Epithelial cell of prostate (primary cell): Measurements from ENCODE around the gene CFAP74.
"Not testable (repeated sequence)": the region's sequence is repeated elsewhere in the genome, so short reads cannot be mapped to it uniquely, and the experiment has no call there.

Experiments
- DNase-seq: peaks from one replicate; pipeline ENCODE4 v3.0.0-alpha.2; 2011; ENCODE audit warnings: low read depth, low spot score
- H3K27ac ChIP-seq: fragments of 450-650 bp; 2 replicates; pipeline ENCODE4 v1.5.1; 2017; ENCODE audit warnings: mild to moderate bottlenecking

The CFAP74 gene

GRCh38 chr1:1891349-1892078 lies 112.1 kb downstream of the CFAP74 start:
- no peak for DNase-seq
- peak overlapping the region; percentile 85 for H3K27ac ChIP-seq

DNA sequence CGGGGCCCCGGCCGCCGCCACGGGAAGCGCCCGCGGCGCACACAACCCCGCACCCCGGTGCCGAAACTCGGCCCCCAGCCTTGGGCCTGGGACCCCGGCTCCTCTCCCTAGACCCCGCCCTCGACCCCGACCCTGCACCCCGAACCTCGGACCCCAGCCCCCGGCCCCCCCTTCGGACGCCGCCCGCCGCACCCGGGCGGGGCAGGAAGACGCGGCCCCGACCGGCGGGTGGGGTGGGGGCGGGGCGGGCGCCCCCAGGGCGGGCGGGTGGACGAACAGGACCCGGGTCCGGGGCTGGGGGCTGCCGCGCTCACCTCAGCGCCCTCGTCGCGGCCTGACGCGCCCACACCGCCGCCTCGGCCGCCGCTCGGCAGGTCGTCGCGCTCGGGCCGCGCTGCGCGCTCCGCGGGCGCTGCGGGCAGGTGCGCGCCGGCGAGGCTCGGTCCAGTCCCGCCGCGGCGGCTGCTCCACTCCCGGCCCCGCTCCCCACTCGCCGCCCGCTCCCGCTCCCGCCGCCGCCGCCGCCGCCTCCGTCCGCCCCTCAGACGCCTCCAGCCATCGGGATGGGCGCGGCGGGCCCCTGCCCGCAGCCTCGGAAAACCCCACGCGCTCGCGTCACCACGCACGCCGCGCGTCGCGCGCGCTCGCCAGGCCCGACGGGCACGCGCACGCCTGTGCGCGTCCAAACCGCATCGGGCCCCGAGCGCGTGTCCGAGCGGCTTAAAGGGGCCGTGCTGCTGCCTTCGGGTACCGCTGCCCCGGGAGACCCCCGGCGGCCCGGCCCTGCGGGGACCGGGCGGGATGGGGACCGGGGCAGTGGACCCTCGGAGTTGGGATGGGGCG lies 112.9 kb downstream of the CFAP74 start, which contains the start of gene GNB1:
Gene GNB1, minus strand, starts transcription at position 582 of the 843 bp plus-strand sequence. CDS start 65,634 bp downstream, outside the sequence.
- peak within 1 kb of the TSS; percentile 85 for H3K27ac ChIP-seq
- DNase-seq, result peak; percentile 39

DNA sequence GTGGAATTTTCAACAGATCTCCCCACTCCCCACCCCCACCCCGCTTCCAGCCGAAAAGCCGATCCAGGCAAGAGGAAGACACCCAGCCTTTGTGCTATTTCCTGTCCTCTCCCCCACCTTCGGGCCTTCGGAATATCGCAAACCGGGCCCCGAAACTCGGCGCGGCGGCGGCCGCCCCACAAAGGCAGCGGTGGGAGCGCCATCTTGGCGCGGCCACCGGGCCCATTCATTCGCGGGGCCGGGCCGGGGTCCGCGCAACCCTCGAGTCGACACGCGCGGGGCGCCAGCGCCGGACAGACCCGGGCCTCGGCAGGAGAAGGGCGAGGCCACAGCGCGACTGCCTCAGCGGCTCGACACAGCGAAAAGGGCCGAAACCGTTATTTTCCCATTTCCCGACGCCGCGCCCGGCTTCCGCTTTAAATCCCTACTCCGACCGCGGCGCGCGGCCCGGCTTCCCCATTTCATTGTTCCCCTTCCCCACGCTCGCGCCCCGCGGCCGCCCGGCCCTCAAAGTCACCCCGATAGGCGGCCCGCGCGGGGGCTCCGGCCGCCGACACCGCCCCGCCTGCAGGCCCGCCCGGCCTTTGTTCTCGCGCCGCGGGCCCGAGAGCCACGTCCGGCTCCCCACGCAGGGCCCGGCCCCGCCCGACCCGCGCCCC lies 113.6 kb downstream of the CFAP74 start:
- H3K27ac ChIP-seq, result peak overlapping the region; percentile 85
- no peak for DNase-seq

- no peak for DNase-seq
- peak overlapping the region; percentile 85 for H3K27ac ChIP-seq
Observed at GRCh38 chr1:1889090-1889750, 114.4 kb downstream of the CFAP74 start.

GRCh38 chr1:1883890-1884289 lies 119.7 kb downstream of the CFAP74 start:
- not testable (repeated sequence) for H3K27ac ChIP-seq, DNase-seq

GRCh38 chr1:1883092-1883873 lies 120.3 kb downstream of the CFAP74 start:
- H3K27ac ChIP-seq, result no peak overlapping the region
- no peak for DNase-seq

- no peak overlapping the region for H3K27ac ChIP-seq
- no peak for DNase-seq
Observed at GRCh38 chr1:1881727-1882126, 121.9 kb downstream of the CFAP74 start.

DNA sequence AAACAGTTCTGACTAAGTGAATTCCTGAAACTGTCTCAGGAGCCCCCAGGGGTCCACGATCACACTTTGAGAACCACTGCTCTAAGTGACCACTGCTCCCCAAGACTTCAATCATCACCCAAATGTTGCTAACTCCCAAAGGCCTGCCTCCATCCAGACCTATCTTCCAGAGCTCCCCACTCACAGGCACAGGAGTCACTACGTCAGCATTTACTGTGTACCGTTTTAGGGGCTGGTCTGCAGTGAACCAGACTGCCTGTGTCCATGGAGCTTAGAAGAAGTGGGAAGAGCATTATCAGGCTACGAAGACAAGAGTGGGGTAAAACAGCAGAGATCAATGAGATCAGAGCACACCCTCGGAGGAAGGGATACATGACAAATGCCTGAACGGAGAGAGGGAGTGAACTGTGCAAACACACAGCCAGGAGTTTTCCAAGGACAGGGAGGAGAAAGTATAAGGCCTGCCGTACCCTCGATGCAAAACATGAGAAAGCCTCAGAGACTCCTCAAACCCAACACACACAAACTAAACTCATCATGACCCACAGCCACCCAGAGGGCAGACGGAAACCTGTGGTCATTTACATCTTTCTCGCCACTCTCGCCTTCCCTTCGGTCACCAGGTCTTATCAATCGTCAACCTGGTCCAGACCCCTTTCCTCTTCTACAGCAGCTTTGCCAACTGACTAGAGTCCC lies 122.8 kb downstream of the CFAP74 start:
- no peak for DNase-seq
- no peak overlapping the region for H3K27ac ChIP-seq

- DNase-seq, result no peak
- no peak overlapping the region for H3K27ac ChIP-seq
Observed at GRCh38 chr1:1879942-1880341, 123.6 kb downstream of the CFAP74 start.

GRCh38 chr1:1877865-1878436 lies 125.6 kb downstream of the CFAP74 start:
- no peak for DNase-seq
- H3K27ac ChIP-seq, result no peak overlapping the region

DNA sequence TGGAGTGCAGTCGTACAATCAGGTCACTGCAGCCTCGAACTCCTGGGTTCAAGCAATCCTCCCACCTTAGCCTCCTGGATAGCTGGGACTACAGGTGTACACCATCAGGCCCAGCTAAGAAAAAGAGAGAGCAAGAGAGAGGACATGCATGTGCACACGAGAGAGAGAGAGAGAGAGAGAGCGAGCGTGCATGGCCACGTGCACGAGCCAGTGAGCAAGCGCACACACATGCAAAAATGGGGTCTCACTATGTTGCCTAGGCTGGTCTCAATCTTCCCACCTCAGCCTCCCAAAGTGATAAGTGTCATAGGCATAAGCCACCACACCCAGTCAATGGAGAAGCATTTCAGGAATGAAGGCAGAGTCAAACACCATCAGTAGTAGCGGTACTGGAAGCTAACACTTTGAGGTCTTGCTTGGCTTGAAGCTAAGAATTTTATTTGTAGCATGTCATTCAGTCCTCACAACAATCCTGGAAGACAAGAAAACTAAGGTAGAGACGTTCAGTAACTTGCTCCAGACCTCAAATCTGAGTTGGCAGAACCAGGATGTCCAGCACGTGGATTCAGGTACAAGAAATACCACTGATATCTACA lies 127.2 kb downstream of the CFAP74 start:
- no peak for DNase-seq
- no peak overlapping the region for H3K27ac ChIP-seq

DNA sequence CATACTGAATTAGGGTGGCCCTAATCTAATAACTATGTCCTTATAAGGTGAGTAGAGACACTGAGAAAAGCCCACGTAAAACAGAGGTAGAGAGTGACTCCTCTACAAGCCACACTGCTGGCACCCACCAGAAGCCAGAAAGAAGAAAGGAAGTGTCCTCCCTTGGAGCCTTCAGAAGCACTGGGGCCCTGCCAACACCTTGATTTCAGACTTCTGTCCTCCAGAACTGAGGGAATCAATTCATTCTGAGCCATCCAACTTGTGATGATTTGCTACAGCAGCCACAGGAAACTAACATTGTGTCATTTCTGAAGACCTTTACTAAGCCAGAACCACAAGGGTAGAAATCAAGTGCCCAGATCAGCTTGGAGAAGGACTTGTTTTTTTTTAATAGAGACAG lies 127.7 kb downstream of the CFAP74 start:
- DNase-seq, result no peak
- no peak overlapping the region for H3K27ac ChIP-seq

- no peak for DNase-seq
- H3K27ac ChIP-seq, result no peak overlapping the region
Observed at GRCh38 chr1:1874901-1875300, 128.7 kb downstream of the CFAP74 start.

DNA sequence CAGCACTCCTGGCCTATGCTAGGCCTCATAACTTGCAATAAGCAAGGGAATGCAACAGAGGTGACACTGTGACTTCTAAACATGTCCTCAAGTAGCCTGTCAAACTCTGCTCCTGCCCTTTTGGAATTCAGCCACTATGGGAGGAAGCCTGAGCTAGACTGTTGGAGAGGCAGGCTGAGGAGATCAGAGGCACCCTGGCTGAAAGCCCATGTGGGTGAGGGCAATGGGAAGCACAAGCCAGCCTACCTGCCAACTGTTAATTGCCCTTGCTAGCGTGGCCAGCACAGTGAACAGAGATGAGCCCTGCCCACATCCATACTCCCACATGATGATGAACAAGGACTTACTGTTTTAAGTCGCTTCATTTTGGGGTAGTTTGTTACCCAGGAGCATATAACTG lies 130.4 kb downstream of the CFAP74 start:
- no peak for DNase-seq
- H3K27ac ChIP-seq, result no peak overlapping the region

DNA sequence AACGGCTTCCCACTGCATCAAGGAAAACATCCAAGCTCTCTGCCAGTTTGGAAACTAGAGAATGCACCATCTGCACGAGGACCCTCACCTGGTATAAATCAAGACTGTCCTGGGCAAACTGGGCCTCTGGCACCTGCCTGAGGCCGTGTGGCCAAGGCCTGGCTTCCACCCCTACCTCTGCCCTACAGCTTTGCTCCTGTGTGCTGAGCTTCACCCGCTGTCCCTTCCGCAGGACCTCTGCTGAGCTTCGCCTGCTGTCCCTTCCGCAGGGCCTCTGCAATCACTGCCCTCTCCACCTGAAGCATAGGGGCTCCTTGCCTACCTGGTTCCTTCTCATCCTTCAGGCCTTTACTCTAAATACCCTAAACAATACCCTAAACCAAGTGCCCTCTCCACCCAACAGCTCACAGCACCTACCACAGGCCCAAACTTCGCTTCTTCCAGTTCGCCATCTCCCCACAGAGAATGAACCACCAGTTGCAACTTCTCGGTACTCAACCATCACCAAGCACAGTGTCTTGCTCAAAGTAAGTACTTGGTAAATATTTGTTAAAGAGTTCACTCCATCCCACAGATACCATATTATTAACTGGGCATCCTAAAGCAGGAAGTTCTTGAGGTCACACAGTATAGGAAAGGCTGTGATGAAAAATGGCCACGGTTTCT lies 131.1 kb downstream of the CFAP74 start:
- H3K27ac ChIP-seq, result no peak overlapping the region
- no peak for DNase-seq
